Stomach (tissue), 4 donors: Measurements from ENCODE around the gene TTC28.

Source experiments
- POLR2AphosphoS5 ChIP-seq, 3 donors: sonication (generic); formaldehyde crosslinking; IDR thresholded peaks; one replicate each; pipeline ENCODE4 v1.6.1; 2016; ENCODE audit warnings: antibody characterized with exemption in 3 of 3
- TF ChIP-seq, protein P1 (sequence below), 7 experiments: fragments of 450-650 bp in 4 of 7; fragments of 200-600 bp in 3 of 7; sonication (generic) in 3 of 7; IDR thresholded peaks; one replicate each; pipeline ENCODE4 v1.5.1; 2016 to 2019; ENCODE audit warnings: antibody characterized with exemption in 7 of 7, control low read depth in 2 of 7, mild to moderate bottlenecking in 1 of 7

DNA sequence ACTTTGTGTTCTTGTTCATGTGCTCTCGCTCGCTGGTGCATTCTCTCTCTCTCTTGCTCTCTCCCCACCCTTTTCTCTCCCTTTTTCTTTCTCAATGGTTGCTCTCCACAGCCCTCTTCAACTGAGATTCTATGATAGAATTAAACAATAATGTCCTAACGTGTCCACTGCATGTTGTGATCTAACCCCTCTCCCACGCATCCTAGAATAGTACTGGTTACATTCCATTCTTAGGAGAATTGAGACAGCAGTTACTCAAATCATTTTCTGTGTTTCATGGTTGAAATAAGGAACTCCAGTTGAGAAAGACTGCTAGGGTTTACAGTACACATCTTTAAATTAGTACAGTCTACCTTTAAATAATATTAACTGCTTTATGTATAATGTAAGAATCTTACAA is 442.5 kb downstream of the TTC28 start:
- TF ChIP-seq, protein P1, sequence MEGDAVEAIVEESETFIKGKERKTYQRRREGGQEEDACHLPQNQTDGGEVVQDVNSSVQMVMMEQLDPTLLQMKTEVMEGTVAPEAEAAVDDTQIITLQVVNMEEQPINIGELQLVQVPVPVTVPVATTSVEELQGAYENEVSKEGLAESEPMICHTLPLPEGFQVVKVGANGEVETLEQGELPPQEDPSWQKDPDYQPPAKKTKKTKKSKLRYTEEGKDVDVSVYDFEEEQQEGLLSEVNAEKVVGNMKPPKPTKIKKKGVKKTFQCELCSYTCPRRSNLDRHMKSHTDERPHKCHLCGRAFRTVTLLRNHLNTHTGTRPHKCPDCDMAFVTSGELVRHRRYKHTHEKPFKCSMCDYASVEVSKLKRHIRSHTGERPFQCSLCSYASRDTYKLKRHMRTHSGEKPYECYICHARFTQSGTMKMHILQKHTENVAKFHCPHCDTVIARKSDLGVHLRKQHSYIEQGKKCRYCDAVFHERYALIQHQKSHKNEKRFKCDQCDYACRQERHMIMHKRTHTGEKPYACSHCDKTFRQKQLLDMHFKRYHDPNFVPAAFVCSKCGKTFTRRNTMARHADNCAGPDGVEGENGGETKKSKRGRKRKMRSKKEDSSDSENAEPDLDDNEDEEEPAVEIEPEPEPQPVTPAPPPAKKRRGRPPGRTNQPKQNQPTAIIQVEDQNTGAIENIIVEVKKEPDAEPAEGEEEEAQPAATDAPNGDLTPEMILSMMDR (IDR thresholded peaks at IDR 0.05): no peak
- no peak for TF ChIP-seq POLR2AphosphoS5 (IDR thresholded peaks at IDR 0.05)
